A673 (cell line): Measurements from ENCODE around the gene GDF15. TPM values are rescaled to one million over a fixed set of nuclear protein-coding genes. Genes with fewer than 3 reads are reported as not detected.

ENCODE experiments used
- BruUV-seq: library from RNA; stranded (reverse); fragments of 400-500 nt; replicated peaks from 2 replicates; lab custom pipeline; 2021; lab: Mats Ljungman, UMichigan
- CTCF ChIA-PET: fragments of 300-600 bp; sonication (Branson Sonifier 250); formaldehyde crosslinking; loops from one replicate; lab custom pipeline; 2022; ENCODE audit warnings: antibody characterized with exemption; lab: Charles Lee
- POLR2A ChIA-PET: fragments of 300-600 bp; sonication (Branson Sonifier 250); formaldehyde crosslinking; loops from one replicate; lab custom pipeline; 2022; ENCODE audit warnings: antibody characterized with exemption; ENCODE audit not compliant: low non-redundant PET; lab: Charles Lee
- DNase-seq: peaks from one replicate; pipeline ENCODE4 v3.0.0-alpha.2; 2015; ENCODE audit warnings: low spot score
- H3K27ac ChIP-seq: fragments of 200-600 bp; sonication (generic); 2 replicates; pipeline ENCODE4 v1.5.1; 2016; ENCODE audit warnings: mixed run types, low read depth, mild to moderate bottlenecking, mixed read lengths, antibody characterized with exemption, low read length; ENCODE audit not compliant: poor library complexity, severe bottlenecking
- H3K27me3 ChIP-seq: fragments of 200-600 bp; sonication (generic); replicated peaks from 2 replicates; pipeline ENCODE4 v1.6.1; 2017; ENCODE audit warnings: mixed run types, low read depth, mild to moderate bottlenecking, mixed read lengths, antibody characterized with exemption, low read length; ENCODE audit not compliant: insufficient read depth, poor library complexity
- H3K36me3 ChIP-seq: fragments of 200-600 bp; sonication (generic); 2 replicates; pipeline ENCODE4 v1.6.1; 2016; ENCODE audit warnings: mixed run types, mild to moderate bottlenecking, mixed read lengths, antibody characterized with exemption, low read length; ENCODE audit not compliant: insufficient read depth, poor library complexity, severe bottlenecking
- H3K4me1 ChIP-seq: fragments of 200-600 bp; sonication (generic); 2 replicates; pipeline ENCODE4 v1.6.1; 2017; ENCODE audit warnings: mixed run types, mild to moderate bottlenecking, mixed read lengths, antibody characterized with exemption, low read length; ENCODE audit not compliant: insufficient read depth, poor library complexity, severe bottlenecking
- H3K4me3 ChIP-seq: fragments of 200-600 bp; sonication (generic); 2 replicates; pipeline ENCODE4 v1.5.1; 2016; ENCODE audit warnings: low read depth, mixed run types, mild to moderate bottlenecking, mixed read lengths, low read length; ENCODE audit not compliant: poor library complexity, severe bottlenecking
- H3K9me3 ChIP-seq: fragments of 200-600 bp; sonication (generic); 2 replicates; pipeline ENCODE4 v1.6.1; 2016; ENCODE audit warnings: mixed run types, low read depth, mild to moderate bottlenecking, mixed read lengths, antibody characterized with exemption, low read length; ENCODE audit not compliant: poor library complexity, severe bottlenecking
- EZH2 ChIP-seq: fragments of 200-600 bp; sonication (generic); IDR thresholded peaks from 2 replicates; pipeline ENCODE4 v1.6.1; 2017; ENCODE audit warnings: borderline replicate concordance, low read depth, mild to moderate bottlenecking, mixed read lengths, antibody characterized with exemption, low read length; ENCODE audit not compliant: poor library complexity, severe bottlenecking
- intact Hi-C: fragments of 100-400 bp; cut with micrococcal nuclease; formaldehyde crosslinking; loops from one replicate; pipeline ENCODE4 v1.10.0; 2022; ENCODE audit not compliant: unreplicated experiment
- total RNA-seq: library from RNA; stranded (reverse); gene quantifications from 2 replicates; pipeline ENCODE4 v1.2.3, GENCODE V29; 2021
- TF ChIP-seq, protein P1 (sequence below): fragments of 300-800, 200-600 bp; sonication (generic); conservative IDR thresholded peaks from 2 replicates; pipeline ENCODE4 v1.5.1; 2017; ENCODE audit warnings: low read depth, mild to moderate bottlenecking, antibody characterized with exemption, low read length, moderate library complexity, mixed read lengths

The GDF15 gene
- total RNA-seq, 1 experiment from 2014 or later: 4.0 TPM

DNA sequence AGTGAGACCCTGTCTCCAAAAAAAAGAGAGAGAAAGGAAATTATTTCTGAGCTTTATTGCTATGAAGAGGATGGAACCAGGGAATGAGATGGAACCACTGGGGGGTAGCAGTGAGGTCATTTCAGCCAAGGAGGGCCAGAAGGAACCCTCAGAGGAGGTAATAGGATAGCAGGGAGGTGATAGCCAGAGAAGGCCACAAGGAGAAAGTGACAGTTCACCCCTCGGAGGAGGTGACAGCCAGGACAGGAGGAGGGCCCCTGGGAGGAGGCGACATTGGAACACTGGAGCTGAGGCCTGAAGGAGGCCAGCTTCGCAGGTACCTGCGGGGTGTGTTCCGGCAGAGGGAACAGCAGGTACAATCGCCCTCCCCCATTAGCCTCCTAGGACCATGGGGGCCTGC lies 46.2 kb upstream of the GDF15 start:
- TF ChIP-seq EZH2: no peak
- TF ChIP-seq, protein P1, sequence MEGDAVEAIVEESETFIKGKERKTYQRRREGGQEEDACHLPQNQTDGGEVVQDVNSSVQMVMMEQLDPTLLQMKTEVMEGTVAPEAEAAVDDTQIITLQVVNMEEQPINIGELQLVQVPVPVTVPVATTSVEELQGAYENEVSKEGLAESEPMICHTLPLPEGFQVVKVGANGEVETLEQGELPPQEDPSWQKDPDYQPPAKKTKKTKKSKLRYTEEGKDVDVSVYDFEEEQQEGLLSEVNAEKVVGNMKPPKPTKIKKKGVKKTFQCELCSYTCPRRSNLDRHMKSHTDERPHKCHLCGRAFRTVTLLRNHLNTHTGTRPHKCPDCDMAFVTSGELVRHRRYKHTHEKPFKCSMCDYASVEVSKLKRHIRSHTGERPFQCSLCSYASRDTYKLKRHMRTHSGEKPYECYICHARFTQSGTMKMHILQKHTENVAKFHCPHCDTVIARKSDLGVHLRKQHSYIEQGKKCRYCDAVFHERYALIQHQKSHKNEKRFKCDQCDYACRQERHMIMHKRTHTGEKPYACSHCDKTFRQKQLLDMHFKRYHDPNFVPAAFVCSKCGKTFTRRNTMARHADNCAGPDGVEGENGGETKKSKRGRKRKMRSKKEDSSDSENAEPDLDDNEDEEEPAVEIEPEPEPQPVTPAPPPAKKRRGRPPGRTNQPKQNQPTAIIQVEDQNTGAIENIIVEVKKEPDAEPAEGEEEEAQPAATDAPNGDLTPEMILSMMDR: peak; percentile 25; the same call in 1 of the 2 replicates
- no TSS peak for BruUV-seq
- intact Hi-C loops: no loop called here
- Histone ChIP-seq H3K27ac (no peak overlapping the region), H3K4me1 (peaks cover 20% of the 10 kb centered on the region), H3K9me3 (no peaks in the 10 kb centered on the region), H3K27me3 (no peaks in the 10 kb centered on the region), H3K36me3 (no peaks in the 10 kb centered on the region), H3K4me3 (peak overlapping the region; percentile 78)
- no peak for DNase-seq
- ChIA-PET POLR2A (interaction anchor here (0.6 kb wide), 1 partner anchor 59 kb away, joined by 4 read pairs; no protein-coding TSS in a partner anchor), CTCF (interaction anchor here (0.6 to 1.0 kb wide), 3 partner anchors 15 to 61 kb away, joined by 4 to 9 read pairs (median 6); no protein-coding TSS in a partner anchor)

DNA sequence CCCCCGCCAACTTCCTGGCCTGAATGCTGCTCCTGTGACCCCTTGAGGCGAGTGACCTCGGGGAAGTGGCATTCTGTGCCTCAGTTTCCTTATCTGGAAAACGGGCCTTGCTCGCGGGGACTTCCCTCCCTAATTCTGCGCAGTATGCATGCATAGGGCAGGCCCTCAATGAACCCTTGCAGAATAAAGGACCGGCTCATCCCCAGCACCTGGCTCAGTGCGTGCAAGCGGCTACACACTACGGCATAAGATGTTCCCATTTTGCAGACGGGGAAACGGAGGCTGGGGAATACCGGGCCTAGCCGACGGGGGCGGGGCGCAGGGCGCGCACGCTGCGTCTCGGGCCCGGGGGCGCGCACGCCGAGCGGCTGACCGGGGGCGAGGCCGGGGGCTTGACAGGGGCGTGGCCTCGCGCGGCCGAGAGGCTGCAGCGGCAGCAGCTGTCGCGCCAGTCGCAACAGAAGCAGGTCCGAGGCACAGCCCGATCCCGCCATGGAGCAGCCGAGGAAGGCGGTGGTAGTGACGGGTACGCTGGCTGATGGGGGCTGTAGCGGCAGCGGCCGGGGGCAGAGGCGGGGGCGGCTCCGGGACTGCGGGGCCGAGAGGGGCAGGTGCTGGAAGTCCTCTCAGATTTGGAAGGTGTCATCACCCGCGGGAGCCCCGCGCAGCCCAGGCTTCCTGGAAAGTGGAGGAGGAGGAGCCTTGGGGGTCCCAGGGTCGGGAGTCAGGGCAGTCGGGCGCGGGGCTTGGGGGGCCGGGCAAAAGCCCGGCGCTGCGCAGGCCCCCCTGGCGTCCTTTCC lies 45.6 kb upstream of the GDF15 start, which contains the start of gene PGPEP1:
PGPEP1 (plus strand) TSS at position 409 of the 800 bp plus-strand sequence; CDS start at position 493, 84 bp downstream.
- no TSS peak for BruUV-seq
- peak within 1 kb of the TSS; percentile 78 for H3K4me3 ChIP-seq
- DNase-seq: peak; percentile 75
- H3K27me3 ChIP-seq: no peaks in the 10 kb centered on the region
- no peak for TF ChIP-seq EZH2
- TF ChIP-seq, protein P1: no peak
- H3K4me1 ChIP-seq: peaks cover 20% of the 10 kb centered on the region
- H3K36me3 ChIP-seq: no peaks in the 10 kb centered on the region
- intact Hi-C loops: no loop called here
- ChIA-PET POLR2A (interaction anchor here (0.6 kb wide), 1 partner anchor 60 kb away, joined by 4 read pairs; no protein-coding TSS in a partner anchor), CTCF (interaction anchor here (1.0 kb wide), 1 partner anchor 61 kb away, joined by 9 read pairs; no protein-coding TSS in a partner anchor)
- H3K9me3 ChIP-seq: no peaks in the 10 kb centered on the region
- peak within 1 kb of the TSS; percentile 48 for H3K27ac ChIP-seq

DNA sequence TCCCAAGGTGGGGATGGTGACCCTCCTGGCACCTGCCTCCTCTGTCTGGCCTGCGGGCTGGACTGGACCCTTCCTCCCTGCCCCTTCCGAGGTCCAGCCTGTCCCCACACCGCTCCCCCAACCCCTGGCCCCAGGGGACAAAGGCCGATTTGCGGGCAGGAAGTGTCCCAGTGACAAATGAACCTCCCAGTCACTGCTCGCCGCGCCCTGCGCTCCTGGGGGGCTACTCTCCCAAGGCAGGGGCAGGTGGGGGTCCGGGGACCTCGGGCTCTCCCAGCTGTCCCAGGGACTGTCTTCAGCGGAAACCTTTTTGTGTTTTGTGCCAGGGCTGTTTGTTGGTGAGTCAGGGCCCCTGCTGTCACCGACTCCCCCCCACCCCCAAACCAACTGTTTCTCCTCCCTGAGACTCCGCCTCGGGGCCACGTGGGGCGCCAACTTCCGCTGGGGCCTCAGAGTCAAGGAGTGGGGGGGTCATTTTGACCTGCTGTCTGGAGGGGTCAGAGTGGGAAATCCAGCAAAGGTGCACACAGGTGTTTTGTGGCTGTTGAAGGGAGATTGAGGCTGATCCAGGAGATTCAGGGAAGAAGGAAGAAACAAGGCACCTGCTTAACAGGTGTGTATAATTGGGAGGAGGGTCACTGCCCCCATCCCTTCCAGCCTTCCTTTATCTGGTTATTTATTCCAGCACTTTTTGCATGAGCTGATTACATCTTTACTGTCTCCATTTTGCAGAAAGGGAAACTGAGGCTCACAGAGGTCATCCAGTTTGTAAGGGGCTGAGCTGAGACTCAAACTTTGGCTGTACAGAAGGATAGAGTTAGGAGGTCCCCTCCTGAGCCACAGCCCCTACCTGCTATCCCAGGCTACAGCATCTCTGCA lies 44.7 kb upstream of the GDF15 start:
- CTCF ChIA-PET: interaction anchor here (1.2 kb wide), 1 partner anchor 62 kb away, joined by 6 read pairs; no protein-coding TSS in a partner anchor
- POLR2A ChIA-PET: no interaction called here
- BruUV-seq: no TSS peak
- Histone ChIP-seq H3K27ac (peak overlapping the region; percentile 48), H3K27me3 (no peaks in the 10 kb centered on the region), H3K36me3 (no peaks in the 10 kb centered on the region), H3K9me3 (no peaks in the 10 kb centered on the region), H3K4me1 (peaks cover 23% of the 10 kb centered on the region), H3K4me3 (peak overlapping the region; percentile 78)
- peak; percentile 64 for DNase-seq
- no peak for TF ChIP-seq EZH2
- TF ChIP-seq, protein P1: no peak
- intact Hi-C loops: no loop called here
